NCI-H1694 treated with DMSO at 0.1 percent for 48 hours (cell line): Measurements from ENCODE around the gene PXN.

Experiments
- DNase-seq: peaks from one replicate; lab custom pipeline; 2025; lab: John Stamatoyannopoulos, UW

PXN gene

GRCh38 chr12:120172053-120172452 is 93.5 kb downstream of the PXN start:
- DNase-seq = no peak

GRCh38 chr12:120170631-120171030 is 94.9 kb downstream of the PXN start:
- DNase-seq = no peak

GRCh38 chr12:120169946-120170345 is 95.6 kb downstream of the PXN start:
- DNase-seq = no peak

DNA sequence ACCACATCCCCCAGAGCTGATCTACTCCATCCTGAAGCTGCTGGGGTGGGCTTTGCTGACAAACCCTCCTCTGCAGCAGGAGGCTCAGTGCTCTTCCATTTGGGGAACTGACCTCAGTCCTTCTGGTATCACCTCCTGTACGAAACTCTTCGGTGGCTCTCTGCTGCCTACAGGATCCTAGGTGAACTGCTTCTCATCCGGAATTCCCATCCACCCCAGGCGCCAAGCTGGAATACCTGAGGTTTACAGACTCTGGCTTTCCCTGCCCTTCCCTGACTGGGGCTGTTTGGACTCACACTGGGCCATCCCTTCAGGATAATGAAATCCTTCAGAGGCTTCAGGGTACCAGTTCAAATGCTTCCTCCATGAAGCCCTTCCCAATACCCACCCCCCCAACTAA is 97.2 kb downstream of the PXN start:
- DNase-seq = no peak

GRCh38 chr12:120167529-120168095 is 97.9 kb downstream of the PXN start:
- no peak for DNase-seq

DNA sequence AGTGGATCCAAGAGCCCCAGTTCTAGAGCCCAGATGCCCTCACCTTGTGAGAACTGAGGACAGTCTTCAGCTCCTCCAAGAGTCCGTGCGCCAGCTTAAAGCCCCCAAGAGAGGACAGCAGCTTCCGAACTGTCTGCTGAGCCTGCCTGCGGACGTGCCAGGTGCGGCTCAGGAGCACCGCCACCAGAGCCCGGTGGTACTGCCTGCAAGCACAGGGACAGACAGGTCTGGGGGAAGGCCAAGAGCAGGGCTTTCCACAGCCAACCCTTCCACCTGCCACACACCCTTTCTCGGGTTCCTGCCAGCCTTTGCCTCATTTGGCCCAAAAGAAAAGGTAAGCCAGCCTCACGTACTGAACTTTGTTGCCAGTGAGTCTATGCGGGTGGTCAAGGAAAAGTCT is 101.2 kb downstream of the PXN start:
- DNase-seq = no peak

DNA sequence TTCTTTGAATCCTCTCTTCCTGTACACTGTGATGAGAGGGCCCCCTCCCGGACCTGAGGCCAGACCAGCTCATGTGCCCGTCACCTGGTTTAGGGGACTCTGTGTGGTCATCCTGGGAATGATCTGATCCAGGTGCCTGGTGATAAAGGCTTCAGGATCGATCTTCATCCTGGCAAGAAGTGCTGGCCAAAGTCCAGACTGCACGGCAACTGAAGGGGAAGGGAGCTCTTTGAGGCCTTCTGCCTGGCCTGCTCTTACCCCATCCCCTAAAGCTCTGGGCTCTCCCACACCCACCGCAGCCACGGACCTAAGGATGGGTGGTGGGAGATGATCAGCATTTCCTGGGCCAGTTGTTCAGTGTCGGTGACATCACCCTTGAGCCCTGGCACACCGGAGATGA is 102.8 kb downstream of the PXN start:
- DNase-seq = no peak

- no peak for DNase-seq
Measured at GRCh38 chr12:120161852-120162251, 103.7 kb downstream of the PXN start.
